DLD1 (cell line): ENCODE measurements around the gene ZNF282.
"Not testable (repeated sequence)": the region's sequence is repeated elsewhere in the genome, so short reads cannot be mapped to it uniquely, and the experiment has no call there.

Source experiments
- in situ Hi-C: cut with HindIII; loops from 2 replicates; pipeline ENCODE4 v1.10.0; 2017; ENCODE audit warnings: low sequenced_read_pairs

The ZNF282 gene

DNA sequence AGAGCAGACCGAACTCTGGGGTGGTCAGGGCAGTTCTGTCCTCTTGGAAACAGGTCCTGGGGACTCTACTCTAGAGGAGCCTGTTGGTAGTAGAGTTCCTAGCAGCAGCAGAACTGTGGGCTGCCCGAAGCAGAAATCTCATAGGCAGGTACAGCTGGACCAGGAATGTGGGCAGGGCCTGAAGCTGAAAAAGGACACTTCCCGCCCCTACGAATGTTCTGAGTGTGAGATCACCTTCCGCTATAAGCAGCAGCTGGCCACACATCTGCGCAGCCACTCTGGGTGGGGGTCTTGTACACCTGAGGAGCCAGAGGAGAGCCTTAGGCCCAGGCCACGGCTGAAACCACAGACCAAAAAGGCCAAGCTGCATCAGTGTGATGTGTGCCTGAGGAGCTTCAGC, 58.3 kb downstream of the ZNF282 start:
- in situ Hi-C loops: no loop called here

DNA sequence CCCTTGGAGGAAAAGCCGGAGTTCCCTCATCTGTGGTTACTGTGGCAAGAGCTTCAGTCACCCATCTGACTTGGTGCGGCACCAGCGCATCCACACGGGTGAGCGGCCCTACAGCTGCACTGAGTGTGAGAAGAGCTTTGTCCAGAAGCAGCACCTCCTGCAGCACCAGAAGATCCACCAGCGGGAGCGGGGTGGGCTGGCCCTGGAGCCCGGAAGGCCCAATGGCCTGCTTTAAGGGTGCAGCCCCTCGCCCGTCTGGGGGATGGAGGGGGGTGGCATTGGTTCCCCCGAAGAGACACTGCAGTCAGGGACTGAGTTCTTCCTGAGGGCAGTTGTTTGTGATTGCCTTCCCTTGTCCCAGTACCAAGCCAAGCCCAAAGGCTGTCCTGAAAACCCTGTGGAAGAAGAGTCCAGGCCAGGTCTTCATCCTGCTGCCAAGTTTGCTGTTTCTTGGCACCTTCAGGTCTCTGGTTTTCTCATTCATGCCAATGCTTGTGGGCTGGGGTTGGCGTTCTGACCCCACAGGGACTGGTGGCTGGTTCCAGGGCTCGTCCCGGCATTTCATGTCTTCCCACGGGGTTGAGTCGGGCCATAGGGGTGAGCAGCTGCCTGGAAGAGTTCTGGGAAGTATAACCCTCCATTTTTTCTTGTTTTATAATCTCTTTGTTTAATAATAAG, 59.0 kb downstream of the ZNF282 start:
- in situ Hi-C loops: no loop called here

DNA sequence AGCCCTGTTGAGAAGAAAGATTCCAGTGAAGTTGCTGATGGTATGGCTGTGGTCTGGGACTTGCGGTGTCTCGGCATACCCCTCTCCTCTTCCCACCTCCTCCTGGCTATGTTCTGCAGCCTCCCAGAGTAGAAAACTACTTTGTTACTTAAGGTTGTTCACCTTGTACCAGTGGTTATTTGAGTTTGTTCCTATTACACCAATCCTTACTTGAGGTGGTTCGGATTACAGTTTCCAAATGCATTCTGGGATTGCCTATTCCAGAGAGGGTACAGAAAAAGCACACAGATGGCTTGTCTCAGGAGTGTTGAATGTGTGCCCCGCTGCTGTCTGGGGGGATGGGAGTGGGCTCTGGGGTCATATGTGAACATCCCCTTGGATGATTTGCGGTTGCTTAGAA, 59.8 kb downstream of the ZNF282 start:
- in situ Hi-C loops: no loop called here

- in situ Hi-C loops: no loop called here
Observed at GRCh38 chr7:149256568-149256967, 61.2 kb downstream of the ZNF282 start.

DNA sequence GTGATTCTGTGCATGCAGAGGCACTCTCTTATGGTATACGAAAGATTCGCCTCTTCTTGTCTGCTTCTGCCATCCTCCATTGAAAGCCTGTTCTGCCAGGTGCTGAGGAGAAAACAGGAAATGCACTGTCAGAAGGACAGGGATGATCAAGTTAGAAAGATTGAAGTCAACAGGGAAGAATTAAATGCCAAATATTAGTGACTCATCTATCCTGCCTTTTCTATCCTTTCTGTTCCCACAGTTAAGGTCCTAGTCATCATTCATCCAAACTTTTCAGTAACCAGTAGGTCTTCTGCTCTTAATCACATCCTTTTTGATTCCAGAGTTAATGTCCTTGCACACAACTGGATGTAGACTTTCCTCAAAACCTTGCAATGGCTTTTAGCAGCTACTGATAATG, 61.8 kb downstream of the ZNF282 start:
- in situ Hi-C loops: no loop called here

DNA sequence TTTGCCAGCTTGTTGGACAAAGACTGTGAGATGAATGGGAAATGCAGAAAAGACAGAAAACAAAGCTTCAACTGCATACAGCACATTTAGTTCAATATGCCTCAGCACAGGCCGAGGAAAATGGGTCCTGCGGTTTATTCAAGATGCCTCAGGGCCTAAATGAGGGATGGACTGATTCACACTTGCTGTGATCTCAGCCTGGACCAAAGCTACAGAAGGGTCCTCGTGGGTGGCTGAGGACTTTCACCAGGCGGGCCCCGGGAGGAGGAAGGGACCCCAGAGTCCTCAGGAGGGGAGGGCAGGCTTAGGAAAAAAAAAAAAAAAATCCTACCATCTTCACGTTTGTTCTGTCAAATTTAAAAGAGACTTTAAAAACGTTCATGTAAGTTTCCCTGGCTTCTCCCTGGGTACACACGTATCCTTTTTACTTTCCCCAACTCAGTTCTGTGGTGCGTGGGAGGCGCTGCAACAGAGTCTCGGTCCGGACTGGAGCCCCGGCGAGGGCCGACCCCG, 66.0 kb downstream of the ZNF282 start:
- in situ Hi-C loops: no loop called here

GRCh38 chr7:149261829-149262617, 66.7 kb downstream of the ZNF282 start, which contains the start of gene ZNF783:
ZNF783 (plus strand) TSS chr7:149262196; CDS start chr7:149262334, 138 bp downstream.
- in situ Hi-C loops: no loop called here

DNA sequence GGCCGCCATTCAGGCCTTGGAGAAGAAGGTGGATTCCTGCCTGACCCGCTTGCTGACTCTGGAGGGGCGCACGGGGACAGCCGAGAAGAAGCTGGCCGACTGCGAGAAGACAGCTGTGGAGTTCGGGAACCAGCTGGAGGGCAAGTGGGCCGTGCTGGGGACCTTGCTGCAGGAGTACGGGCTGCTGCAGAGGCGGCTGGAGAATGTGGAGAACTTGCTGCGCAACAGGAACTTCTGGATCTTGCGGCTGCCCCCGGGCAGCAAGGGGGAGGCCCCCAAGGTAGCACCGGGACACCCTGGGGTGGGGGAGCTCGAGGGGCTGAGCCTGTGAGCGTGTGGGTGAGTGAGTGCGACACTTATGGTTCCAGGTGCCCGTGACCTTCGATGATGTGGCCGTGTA, 71.1 kb downstream of the ZNF282 start:
- in situ Hi-C loops: no loop called here

- in situ Hi-C loops: no loop called here
Observed at GRCh38 chr7:149267733-149268132, 72.4 kb downstream of the ZNF282 start.

DNA sequence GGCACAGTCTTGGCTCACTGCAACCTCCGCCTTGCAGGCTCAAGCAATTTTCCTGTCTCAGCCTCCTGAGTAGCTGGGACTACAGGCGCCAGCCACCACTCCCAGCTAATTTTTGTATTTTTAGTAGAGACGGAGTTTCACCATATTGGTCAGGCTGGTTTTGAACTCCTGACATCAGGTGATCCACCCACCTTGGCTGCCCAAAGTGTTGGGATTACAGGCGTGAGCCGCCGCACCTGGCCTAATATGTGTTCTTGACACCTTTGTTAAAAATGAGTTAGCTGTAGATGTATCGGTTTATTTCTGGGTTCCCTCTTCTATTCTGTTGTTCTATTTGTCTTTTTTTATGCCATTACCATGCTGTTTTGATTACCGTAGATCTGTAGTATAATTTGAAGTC, 79.1 kb downstream of the ZNF282 start:
- in situ Hi-C loops: not testable (repeated sequence)
